SKM-1 (cell line): Measurements from ENCODE around the gene BLOC1S1.

ENCODE experiments used
- DNase-seq: peaks from one replicate; lab custom pipeline; 2025; ENCODE audit not compliant: unreplicated experiment; lab: John Stamatoyannopoulos, UW

The BLOC1S1 gene

DNA sequence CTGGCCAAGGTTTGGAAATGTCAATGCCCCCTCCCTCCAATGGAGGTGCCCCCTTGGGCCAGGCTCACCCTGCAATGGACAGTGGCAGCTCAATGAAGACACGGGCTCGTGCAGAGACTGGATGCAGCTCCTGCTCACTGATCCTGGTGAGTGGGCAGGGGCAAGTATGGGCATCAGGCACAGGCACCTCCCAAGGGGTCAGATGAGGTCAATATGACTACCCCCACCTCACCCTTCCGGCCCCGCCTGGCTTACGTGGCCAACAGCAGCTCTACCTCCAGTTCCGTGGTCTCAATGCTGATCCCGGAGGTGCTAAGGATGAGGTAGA is 21.7 kb upstream of the BLOC1S1 start:
- DNase-seq = no peak

DNA sequence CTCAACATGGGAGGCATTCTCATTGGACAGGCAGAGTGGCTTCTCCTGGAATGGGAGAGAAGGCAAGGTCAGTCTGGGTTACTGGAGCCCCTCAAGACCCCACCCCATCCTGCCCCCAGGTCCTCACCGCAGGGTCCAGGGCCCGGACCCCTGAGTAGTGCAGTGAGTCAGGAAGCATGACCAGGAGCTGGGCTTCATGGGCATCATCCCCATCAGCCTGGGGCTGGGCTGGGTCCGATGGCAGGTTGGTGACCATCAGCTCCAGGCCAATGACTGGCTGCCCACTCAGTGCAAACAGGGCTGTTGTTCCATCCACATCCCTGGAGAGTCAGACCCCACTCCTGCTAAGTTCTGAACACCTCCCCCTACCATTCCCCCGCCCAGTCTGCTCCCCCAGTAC is 21.2 kb upstream of the BLOC1S1 start:
- DNase-seq = no peak

DNA sequence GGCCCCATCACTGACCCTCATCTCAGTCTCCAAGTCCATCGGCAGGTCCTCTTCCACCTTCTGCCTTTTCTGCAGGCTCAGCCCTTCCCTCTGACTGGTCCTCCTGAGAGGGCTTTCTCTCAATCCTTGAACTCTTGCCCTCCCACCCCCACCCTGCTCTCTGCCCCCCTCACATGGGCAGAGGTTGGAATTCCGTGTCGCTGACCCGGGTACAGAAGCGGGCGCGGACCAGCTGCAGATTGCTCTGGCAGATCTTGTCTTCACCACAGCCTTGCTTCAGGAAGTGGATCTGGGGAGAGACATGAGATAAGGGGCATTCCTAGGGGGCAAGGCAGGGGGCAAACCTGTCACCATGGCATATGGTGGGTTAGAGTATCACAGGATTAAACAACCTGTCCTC is 20.5 kb upstream of the BLOC1S1 start:
- DNase-seq = no peak

DNA sequence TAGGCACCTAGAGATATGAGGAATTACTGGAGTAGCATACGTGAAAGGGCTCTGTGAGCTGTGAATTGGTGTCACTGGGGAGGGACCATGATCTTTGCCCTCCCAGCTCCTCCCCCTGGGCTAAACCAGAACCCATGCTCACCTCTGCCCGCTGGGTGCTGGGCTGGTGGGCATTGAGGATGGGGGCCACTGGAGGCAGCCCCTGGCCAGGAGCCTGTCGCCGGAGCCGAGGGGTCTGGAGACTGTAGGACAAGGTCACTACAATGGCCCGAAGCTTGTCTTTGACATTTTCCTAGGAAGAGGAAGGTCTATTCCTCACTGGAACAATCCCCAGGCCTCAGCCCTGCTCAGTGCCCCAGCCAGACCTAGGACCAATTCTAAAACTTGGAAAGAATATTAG is 19.7 kb upstream of the BLOC1S1 start:
- DNase-seq = no peak

DNA sequence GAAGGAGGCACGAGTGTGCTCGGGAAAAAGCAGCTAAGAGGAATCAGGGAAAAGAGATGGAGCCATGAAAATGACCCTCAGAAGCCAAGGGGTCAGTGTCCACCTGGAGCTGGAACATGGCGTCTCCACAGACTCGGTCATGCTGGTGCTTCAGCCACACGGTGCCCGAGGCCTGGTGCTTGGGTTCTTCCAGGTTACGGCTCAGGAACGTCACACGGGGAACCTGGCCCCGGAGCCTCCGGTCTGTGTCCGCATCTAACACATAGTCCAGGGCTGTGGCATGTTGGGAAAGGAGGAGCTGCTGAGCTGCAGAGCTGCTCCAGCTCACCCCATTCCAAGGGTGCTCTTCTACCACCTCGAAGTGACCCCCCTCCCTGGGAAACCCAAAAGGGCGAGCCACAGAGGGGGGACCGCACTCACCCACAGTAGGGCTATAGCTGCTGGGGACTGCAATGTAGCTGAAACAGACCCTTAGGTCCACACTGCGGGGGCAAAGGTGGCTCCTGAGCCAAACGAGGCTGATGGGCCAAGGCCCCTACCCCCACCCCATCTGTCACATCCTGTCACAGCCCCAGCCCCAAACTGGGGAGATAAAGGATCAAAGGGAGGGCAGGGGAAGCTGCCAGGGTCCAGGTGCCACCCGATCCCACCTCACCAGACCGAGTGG is 18.9 kb upstream of the BLOC1S1 start:
- DNase-seq = no peak

DNA sequence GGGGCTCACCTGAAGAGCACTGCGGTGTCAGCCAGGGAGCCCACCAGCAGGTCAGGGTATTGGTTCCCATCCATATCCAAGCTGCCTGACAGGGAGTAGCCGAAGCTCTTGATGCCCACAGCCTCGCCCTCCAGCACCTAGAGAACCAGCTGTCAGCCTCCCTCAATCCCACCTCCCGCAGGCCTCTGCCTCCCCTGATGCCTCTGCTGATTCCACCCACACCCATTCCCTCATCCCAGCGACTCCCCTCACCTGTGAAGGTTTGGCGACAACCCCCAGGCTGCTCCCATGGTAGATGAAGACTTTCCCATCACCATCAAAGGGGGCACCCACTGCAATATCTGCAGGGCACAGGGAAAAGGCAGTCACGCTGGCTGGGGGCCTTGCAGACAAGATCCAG is 18.2 kb upstream of the BLOC1S1 start:
- no peak for DNase-seq

DNA sequence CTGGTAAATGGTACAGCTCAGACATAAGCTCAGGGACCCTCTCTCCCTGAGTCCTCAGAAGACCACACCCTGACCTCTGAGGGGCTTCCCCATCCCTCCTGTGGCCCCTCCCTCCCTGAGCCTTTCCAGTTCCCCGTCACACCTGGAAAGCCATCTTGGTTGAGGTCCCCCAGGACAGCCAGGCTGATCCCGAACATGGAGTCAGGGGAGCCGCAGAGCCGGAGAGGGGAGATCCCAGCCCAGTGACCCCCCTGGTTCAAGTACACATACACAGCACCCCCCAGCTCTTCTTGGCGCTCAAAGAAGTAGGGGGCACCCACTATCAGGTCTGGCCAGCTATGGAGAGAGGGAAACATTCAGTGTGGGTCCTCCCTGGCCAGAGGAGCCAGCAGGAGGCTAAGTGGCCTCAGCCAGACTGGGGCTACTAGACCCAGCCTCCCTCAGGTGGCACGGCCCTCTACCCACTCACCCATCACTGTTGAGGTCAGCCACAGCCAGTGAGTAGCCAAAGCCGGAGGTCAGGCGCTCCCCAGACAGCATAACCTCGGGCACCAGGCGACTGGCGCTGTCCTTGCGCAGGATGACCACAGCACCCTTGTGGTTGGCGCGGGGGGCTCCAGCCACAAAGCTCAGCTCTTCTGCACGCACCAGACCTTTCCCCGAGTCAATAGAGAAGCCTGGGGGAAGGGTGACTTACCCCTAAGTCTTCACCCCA is 17.4 kb upstream of the BLOC1S1 start:
- no peak for DNase-seq

DNA sequence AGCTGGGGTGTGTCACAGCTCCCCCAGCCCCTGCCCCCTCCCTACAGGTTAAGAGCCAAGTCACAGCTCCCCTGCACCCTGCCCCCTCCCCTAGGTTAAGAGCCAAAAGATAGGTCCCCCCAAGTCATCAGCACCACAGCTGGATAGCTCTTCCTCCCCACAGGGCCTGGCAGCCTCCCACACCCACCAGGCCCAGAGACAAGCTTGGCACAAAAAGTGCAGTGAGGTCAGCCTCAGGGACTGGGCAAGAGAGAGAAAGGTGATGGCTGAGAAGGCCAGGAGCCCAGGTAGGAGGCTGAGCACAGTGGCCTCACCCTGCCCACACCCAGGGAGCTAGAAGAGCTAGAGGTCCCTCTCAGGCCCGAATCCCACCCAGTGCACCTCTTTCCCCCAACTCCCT is 16.9 kb upstream of the BLOC1S1 start:
- DNase-seq = no peak

DNA sequence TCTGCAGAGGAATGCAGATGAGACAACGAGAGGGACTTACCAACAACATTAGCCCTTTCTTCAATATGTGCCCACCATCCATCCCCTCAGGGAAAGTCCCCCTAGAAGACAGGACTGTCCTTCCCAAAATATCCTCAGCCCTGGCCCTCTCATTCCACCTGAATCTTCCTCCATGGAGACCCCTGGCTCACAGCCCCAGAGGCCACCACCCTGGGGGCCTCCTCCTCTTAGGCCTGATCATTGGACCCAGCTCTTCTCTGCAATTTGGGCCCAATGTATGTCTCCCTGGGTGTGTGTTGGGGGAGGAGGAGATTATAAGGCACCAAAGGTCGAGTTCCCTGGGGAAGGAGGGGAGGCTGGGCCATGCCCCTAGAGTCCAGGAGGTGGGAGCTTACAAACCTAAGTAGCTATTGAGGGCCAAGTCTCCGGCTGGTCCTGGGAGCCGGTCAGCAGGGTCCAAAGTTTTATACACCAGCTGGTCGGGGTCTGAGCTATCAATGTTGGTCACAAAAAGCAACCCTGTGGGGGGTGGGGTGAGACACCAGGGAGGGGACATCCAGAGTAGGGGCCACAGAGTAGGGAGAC is 16.3 kb upstream of the BLOC1S1 start:
- no peak for DNase-seq

DNA sequence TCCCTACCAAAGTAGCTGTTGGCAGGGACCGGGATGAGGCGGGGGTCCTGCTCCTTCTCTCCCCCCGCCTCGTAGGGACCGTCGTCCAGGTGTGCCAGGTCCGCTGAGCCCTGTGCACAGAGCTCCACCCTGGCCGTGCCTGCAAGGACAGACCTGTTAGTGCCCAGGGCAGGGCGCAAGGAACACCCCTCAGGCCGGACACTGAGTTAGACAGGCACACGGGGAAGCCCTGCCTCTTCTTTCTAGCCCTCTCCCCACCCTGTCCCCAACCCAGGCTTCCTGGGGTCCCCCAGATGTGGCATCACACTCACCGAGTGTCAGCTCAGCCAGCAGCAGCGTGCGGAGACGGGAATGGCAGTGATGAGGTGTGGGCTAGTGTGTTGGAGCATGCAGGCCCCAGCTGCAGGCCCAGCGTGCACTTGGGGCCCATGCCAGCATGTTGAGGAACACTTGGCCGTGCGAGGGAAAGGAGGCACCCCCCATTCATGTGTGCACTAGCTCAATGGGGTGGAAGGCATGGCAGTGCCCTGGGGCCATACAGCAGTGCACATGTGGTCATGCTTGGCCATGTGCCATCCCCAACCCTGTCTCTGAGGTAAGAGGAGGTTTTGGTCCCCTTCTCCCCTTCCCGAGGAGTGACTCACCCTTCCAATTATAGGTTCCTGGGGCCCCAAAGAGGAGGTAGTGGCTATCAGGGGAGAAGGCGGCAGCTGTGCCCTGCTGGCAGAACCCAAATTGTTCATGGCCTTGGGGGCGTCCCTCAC is 15.4 kb upstream of the BLOC1S1 start:
- no peak for DNase-seq

DNA sequence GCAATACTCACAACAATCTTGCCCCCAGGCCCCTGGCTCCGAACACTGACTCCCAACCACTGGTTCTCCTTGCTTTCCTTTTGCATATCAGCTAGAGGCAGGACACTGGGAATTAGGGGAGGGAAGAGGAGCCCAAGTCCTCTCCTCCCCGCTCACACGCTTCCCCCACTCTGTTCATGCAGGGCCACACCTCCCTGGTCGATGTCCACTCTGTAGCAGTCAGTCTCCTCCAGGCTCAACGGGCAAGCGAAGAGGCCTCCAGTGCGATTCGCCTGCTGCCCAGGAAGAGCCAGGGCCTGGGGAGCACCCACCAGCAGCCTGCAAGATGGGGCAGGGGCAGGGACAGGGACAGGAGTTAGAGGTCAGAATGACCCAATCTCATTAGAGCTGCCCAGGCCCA is 13.0 kb upstream of the BLOC1S1 start:
- DNase-seq = no peak

DNA sequence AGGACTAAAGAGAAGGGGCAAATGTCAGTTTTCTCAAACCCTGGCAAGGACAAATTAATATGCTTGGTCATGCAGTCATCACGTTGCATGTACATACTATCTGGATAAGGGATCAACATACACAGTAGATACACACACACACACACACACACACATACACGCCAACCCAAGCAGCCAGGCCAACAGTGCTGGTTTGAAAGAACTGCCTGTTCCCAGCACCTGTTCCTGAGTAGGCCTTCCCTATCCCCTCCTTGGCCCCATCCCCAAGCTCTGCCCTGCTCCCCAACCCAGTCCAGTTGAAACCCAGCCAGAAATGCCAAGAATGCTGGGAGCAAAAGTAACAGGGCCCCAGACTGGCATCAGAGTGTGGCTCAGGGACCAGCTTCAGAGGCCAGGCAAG is 12.6 kb upstream of the BLOC1S1 start:
- no peak for DNase-seq

DNA sequence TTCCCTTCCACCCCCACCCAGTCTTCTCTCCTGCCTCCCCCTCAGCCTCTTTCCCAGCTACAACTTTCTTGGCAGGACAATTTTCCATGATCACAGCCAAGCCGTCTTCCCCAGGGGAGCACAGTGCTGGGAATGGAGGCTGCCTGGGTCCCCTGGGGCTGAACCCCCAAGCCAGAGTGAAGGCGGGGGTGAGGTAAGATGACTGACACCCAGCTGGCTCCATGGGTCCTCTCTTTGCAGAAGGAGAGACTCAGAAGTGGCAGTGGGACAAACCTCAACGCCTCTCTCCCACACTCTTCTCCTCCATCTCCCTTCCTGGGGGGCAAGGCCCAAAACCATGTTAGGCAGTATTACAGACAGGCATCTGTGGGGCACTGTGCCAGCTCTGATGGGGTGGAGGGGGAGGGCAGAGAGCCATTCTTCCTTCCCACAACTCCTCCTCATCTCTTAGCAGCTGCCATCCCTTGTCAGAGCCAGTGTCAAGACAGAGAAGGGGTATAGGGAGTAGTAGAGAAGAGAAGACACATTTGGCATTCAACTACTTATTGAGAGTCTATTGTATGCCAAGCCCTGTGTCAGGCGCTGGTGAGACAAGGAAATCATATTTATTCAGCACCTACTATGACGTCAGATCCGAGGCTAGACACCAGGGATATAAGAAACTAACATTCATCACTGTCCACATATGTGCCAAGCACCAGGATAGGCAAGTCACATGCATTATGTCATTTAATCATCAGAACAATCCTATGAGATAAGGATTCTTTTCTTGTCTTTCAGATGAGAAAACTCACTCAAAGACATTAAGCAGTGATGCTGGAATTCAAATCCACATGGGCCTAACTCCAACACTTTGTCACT is 11.7 kb upstream of the BLOC1S1 start:
- DNase-seq = no peak

DNA sequence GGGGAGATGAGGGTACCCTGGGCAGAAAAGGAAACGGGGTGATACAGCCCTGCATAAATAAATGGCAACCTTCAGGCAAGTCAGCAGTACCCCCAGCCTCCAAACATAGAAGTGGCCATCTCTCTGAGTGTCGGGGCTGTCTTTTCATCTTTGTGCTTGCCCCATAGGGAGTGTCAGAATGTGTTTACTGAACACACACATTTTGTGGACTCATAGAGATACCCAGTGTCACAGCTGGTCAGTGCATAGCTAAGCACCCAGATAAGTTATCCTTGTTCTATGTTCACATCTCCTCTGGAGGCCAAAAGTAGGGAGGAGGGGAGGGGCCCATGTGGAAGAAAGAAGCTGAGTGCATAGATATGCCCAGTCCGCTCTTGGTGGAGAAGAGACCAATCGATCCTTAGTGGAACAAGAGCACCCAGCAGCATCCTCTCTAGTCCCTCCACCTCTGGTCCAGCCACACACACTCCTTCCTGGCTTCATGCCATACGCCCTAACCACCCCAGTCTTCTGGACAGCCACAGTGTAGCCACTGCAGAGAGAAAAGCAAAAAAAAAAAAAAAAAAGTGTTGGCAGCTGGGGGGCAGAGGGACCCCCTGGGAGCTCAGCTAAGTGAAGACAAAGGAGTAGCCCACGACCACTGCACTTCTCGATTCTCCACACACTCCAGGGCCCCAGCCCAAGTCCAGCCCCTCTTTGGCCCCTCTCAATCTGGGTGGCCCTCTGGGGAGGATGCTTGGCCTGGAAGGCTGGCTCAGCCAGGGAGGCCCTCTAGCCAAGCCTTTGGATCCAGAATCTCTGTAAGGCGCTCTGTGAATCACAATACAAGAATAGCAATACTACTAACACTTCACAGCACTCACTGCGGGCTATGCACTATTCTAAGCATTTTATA is 10.8 kb upstream of the BLOC1S1 start:
- no peak for DNase-seq

DNA sequence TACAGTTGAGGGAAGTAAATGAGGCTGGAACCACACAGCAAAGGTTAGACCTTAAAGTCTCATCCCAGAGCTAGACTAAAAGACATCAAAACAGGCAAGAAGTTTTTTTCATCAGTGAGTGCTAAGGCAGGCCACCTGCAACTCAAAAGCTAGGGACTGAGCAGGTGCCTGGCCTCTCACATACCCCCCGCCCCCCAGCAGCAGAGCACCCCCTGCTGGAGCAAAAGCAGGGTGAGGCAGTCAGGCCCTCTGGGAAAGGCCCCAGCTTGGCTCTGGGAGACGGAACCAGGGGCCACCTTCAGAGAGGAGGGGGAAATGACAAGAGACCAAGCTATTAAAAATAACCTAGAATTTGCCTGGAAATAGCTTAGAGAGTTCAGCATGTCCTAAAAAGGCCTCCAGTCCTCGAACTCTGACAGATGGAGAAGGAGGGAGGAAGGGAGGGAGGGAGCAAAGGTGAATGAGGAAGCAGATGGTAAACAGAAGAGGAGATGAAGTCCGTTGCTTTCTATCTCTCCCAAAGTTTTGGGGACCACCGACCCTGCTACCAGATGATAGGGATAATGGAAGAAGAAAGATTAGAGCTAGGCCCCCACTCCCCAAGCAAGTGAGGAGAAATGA is 10.0 kb upstream of the BLOC1S1 start:
- no peak for DNase-seq

DNA sequence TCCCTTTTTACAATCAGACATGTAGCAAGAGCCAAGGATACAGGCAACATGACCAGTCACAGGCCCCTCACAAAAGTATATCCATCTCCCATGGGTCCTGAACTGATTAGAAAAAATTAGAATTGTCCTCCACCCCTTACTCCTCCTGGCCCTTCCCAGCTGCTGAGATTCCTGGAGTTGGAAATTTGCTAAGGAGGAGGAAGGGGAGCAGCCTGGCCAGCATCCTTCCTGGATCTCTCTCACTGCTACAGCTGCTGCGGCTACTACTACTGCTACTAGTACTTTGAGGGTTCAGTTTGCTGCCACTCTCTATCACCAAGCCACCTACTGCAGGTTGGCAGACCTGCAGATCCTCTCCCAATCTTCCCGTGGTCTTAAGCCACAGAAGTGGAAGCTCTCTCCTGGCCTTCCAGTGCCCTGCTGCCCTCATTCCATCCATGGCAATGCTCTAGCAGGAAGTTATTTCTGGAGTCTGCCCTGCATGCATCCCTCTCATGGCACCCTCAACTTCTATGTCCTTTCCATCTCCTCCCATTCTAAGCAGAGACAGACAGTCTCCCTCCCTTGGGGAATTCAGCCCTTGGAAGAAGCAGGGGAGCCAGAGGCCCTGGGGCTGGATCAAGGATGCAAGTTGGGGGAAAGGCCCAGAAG is 9.2 kb upstream of the BLOC1S1 start:
- DNase-seq = no peak

DNA sequence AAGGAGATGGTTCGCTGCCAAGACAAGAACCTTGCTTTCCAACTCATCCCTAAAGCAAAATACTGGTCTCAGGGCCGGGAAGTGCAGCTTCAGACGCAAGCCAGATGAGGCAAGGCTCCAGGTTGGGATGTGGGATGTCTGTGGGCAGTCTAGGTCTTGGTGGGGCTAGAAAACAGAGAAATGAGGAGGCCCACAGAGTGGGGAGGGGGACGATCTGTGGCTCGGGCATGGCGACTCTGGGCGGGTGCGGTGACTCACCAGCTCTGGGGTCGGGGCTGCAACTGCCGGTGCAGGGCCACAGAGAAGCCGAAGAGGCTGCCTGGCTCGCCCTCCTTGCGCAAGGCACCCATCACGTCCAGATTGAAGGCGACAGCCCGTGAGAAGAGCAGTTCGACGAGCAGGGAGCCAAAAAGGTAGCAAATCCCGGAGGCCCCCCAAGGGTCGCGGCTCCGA is 8.6 kb upstream of the BLOC1S1 start:
- no peak for DNase-seq

DNA sequence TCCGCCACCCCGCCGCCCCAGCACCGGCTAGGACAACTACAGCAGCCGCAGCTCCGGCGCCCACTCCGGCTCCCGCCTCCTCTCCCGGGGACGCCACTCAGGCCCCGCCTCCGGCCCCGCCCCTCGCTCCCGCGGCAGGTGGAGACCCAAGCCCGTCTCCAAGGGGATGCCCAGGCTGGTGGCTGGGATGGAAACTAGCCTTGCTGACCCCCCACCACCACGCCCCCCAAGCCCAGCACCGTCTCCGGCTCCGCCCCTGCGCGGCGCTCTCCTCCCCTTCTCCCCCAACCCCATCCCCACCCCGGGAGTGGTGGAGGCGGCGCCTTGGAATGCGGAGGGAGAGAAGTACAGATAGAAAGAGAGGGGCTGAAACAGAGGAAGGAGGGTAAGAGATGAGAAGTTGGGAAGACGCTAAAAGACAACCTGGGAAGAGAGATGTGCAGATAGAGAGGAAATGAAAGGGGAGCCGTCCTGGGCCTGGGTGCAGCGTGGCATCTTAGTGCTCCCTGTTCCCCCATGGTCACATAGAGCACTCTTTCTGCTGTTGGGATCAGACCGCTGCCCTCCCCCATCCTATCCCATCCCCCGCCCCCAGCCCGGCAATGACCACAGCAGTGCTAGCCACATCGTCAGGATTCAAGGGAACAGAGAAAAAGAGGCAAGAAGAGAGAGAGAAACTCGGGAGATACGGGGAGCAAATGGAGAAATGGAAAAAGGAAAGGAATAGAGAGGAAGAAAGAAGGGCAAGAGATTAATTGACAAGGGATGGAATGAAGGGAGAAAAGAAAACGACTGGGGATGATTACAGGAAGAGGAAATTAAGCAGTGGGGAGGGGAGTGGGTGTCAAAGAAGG is 7.8 kb upstream of the BLOC1S1 start, which contains the start of gene ITGA7:
Gene ITGA7, minus strand, starts transcription at position 64 of the 854 bp plus-strand sequence. CDS start 222 bp downstream, outside the sequence.
- no peak for DNase-seq
